Measurements from ENCODE around the gene NDUFA1.

DNA sequence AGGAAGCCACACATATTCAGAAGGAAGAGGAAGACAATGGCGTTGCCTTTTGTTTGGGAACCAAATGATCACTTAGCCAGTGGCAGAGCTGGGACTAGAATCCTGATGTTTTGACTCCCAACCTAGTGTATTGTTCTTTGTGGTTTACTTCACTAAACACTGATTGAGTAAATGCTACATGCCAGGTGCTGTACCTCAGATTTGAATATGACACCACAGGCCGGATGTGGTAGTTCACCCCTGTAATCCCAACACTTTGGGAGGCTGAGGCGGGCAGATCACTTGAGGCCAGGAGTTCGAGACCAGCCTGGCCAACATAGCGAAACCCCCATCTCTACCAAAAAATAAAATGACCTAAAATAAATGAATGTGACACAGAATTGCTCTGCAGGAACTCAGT, 8.4 kb downstream of the NDUFA1 start:
- no peak for TF ChIP-seq POLR2A (IDR thresholded peaks at IDR 0.05)
- TF ChIP-seq, protein P1, sequence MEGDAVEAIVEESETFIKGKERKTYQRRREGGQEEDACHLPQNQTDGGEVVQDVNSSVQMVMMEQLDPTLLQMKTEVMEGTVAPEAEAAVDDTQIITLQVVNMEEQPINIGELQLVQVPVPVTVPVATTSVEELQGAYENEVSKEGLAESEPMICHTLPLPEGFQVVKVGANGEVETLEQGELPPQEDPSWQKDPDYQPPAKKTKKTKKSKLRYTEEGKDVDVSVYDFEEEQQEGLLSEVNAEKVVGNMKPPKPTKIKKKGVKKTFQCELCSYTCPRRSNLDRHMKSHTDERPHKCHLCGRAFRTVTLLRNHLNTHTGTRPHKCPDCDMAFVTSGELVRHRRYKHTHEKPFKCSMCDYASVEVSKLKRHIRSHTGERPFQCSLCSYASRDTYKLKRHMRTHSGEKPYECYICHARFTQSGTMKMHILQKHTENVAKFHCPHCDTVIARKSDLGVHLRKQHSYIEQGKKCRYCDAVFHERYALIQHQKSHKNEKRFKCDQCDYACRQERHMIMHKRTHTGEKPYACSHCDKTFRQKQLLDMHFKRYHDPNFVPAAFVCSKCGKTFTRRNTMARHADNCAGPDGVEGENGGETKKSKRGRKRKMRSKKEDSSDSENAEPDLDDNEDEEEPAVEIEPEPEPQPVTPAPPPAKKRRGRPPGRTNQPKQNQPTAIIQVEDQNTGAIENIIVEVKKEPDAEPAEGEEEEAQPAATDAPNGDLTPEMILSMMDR (IDR thresholded peaks at IDR 0.05): no peak
